HepG2 (cell line): Measurements from ENCODE around the gene LECT2. TPM values are rescaled to one million over a fixed set of nuclear protein-coding genes. Genes with fewer than 3 reads are reported as not detected.

ENCODE experiments used
- ATAC-seq: fragments of 200-7000 bp; cut with Tn5 transposase; 3 replicates; pipeline ENCODE4 v1.9.1; 2020; ENCODE audit warnings: mild to moderate bottlenecking, moderate library complexity
- BruUV-seq: library from RNA; stranded (reverse); fragments of 400-500 nt; replicated peaks from 2 replicates; lab custom pipeline; 2021; lab: Mats Ljungman, UMichigan
- CTCF ChIA-PET: fragments of 300-600 bp; formaldehyde crosslinking; extraction: SDS; loops from one replicate; lab custom pipeline; 2021; ENCODE audit warnings: low total read pairs, inconsistent platforms, low intra/inter-chr PET ratio; lab: Yijun Ruan, JAX
- POLR2A ChIA-PET: fragments of 350-600 bp; sonication (Branson Sonifier 250); formaldehyde crosslinking; loops from one replicate; lab custom pipeline; 2020; ENCODE audit warnings: antibody characterized with exemption, inconsistent platforms; lab: Yijun Ruan, JAX
- DNase-seq: peaks from one replicate; pipeline ENCODE4 v3.0.0-alpha.2; 2015; ENCODE audit warnings: low spot score
- FAIRE-seq: peaks from 3 replicates; lab custom pipeline; 2011; peaks lifted over from hg19 to GRCh38; lab: Jason Lieb, UNC
- H2AFZ ChIP-seq: one replicate; pipeline ENCODE4 v1.6.1; 2011; ENCODE audit warnings: low read length, inconsistent platforms
- H3K27ac ChIP-seq: fragments of 300-600 bp; 3 replicates; pipeline ENCODE4 v1.8.0; 2011; ENCODE audit warnings: mixed run types, mild to moderate bottlenecking, mixed read lengths, low read length, inconsistent platforms; ENCODE audit not compliant: insufficient read depth; ENCODE audit errors: extremely low read length
- H3K27me3 ChIP-seq, 2 experiments: fragments of 200-600 bp in 1 of 2; 2 replicates in 1 of 2; 3 replicates in 1 of 2; pipeline versions ENCODE4 v1.6.0 to v1.8.0; 2011; ENCODE audit warnings: low read length in 2 of 2, mild to moderate bottlenecking in 2 of 2, moderate library complexity in 2 of 2, inconsistent platforms in 1 of 2; ENCODE audit not compliant: insufficient read depth in 2 of 2, control insufficient read depth in 1 of 2
- H3K36me3 ChIP-seq, 2 experiments: fragments of 200-600 bp in 1 of 2; replicated peaks in 1 of 2; 2 replicates in 1 of 2; 3 replicates in 1 of 2; pipeline versions ENCODE4 v1.5.1 to v1.8.0; 2011; ENCODE audit warnings: low read length in 2 of 2, inconsistent platforms in 1 of 2; ENCODE audit not compliant: insufficient read depth in 2 of 2, control insufficient read depth in 1 of 2
- H3K4me1 ChIP-seq: 2 replicates; pipeline ENCODE4 v1.5.1; 2012; ENCODE audit warnings: low read length, inconsistent platforms; ENCODE audit not compliant: insufficient read depth
- H3K4me2 ChIP-seq: 2 replicates; pipeline ENCODE4 v1.6.0; 2011; ENCODE audit warnings: low read depth, low read length, inconsistent platforms
- H3K4me3 ChIP-seq, 3 experiments: fragments of 200-600 bp in 1 of 3; sonication (generic), shearing (Covaris generic) in 1 of 3; replicated peaks in 1 of 3; 2 replicates each; pipeline ENCODE4 v1.5.1; 2011 to 2016; ENCODE audit warnings: low read length in 3 of 3, inconsistent platforms in 2 of 3, low read depth in 2 of 3, mild to moderate bottlenecking in 2 of 3, control low read depth in 1 of 3, mixed read lengths in 1 of 3; ENCODE audit not compliant: insufficient read depth in 1 of 3
- H3K79me2 ChIP-seq: one replicate; pipeline ENCODE4 v1.6.1; 2011; ENCODE audit warnings: low read length, inconsistent platforms; ENCODE audit not compliant: insufficient read depth
- H3K9ac ChIP-seq: 2 replicates; pipeline ENCODE4 v1.6.0; 2011; ENCODE audit warnings: mild to moderate bottlenecking, low read depth, low read length, inconsistent platforms; ENCODE audit not compliant: insufficient read depth
- H3K9me3 ChIP-seq: 2 replicates; pipeline ENCODE4 v1.5.1; 2012; ENCODE audit warnings: mild to moderate bottlenecking, low read length
- H4K20me1 ChIP-seq: 2 replicates; pipeline ENCODE4 v1.6.0; 2011; ENCODE audit warnings: inconsistent platforms, mild to moderate bottlenecking, low read length, moderate library complexity; ENCODE audit not compliant: insufficient read depth
- ATF3 ChIP-seq: sonication (generic); formaldehyde crosslinking; IDR thresholded peaks from 2 replicates; pipeline ENCODE4 v1.4.0; 2020; ENCODE audit warnings: missing genetic modification reagents
- GATA4 ChIP-seq: sonication (generic); IDR thresholded peaks from 2 replicates; pipeline ENCODE4 v1.6.1; 2016; ENCODE audit warnings: antibody characterized with exemption, low read depth, borderline replicate concordance
- KDM2A ChIP-seq: sonication (generic); formaldehyde crosslinking; IDR thresholded peaks from 2 replicates; pipeline ENCODE4 v1.4.0; 2020; ENCODE audit warnings: low read depth, missing genetic modification reagents, borderline replicate concordance
- SNAPC5 ChIP-seq: sonication (generic); formaldehyde crosslinking; IDR thresholded peaks from 2 replicates; pipeline ENCODE4 v1.8.1; 2023; ENCODE audit warnings: mild to moderate bottlenecking, missing genetic modification reagents, borderline replicate concordance
- SOX5 ChIP-seq: IDR thresholded peaks from 2 replicates; pipeline ENCODE4 v1.6.1; 2016; ENCODE audit warnings: borderline replicate concordance
- SP5 ChIP-seq: IDR thresholded peaks from 2 replicates; pipeline ENCODE4 v1.6.1; 2016; ENCODE audit warnings: low read depth, borderline replicate concordance
- SRSF1 ChIP-seq: fragments of 200-400 bp; formaldehyde crosslinking; optimal IDR thresholded peaks from 2 replicates; pipeline ENCODE3; 2017; ENCODE audit warnings: mild to moderate bottlenecking, low read depth, low read length, moderate library complexity
- XBP1 ChIP-seq: sonication (generic); formaldehyde crosslinking; IDR thresholded peaks from 2 replicates; pipeline ENCODE4 v1.5.0; 2020; ENCODE audit warnings: missing genetic modification reagents
- ZEB1 ChIP-seq: IDR thresholded peaks from 2 replicates; pipeline ENCODE4 v1.6.1; 2012; ENCODE audit warnings: mild to moderate bottlenecking, low read depth, inconsistent platforms; ENCODE audit not compliant: insufficient replicate concordance
- ZGPAT ChIP-seq: IDR thresholded peaks from 2 replicates; pipeline ENCODE4 v1.6.1; 2016; ENCODE audit warnings: mild to moderate bottlenecking
- ZKSCAN1 ChIP-seq: fragments of 150-350 bp; IDR thresholded peaks from 2 replicates; pipeline ENCODE4 v1.6.1; 2014; ENCODE audit warnings: low read length
- ZNF264 ChIP-seq: sonication (generic); formaldehyde crosslinking; IDR thresholded peaks from 2 replicates; pipeline ENCODE4 v1.4.0; 2020; ENCODE audit warnings: missing genetic modification reagents
- WGBS: methylation state at CpG from one replicate; pipeline ENCODE4 v1.1.6; 2017; ENCODE audit warnings: low lambda C conversion rate; 5-methylcytosine and 5-hydroxymethylcytosine counted together
- in situ Hi-C: cut with HindIII; loops from 2 replicates; pipeline ENCODE4 v1.10.0; 2017; ENCODE audit warnings: low pct_unique_long_range_greater_than_20kb; ENCODE audit not compliant: extremely low pct_ligation_motif_present
- intact Hi-C: fragments of 100-400 bp; cut with micrococcal nuclease; formaldehyde crosslinking; loops from one replicate; pipeline ENCODE4 v1.10.0; 2022; ENCODE audit not compliant: unreplicated experiment
- polyA plus RNA-seq, 8 experiments: library from polyadenylated mRNA; depleted of rRNA in 3 of 8; stranded (reverse) in 7 of 8; unstranded in 1 of 8; fragments of >200 nt; fragmentation: Illumina TruSeq in 4 of 8; extraction: Trizol in 4 of 8; gene quantifications; 2 replicates each; pipeline versions ENCODE4 v1.2.1 to v1.2.3, GENCODE V29; 2011 to 2016; ENCODE audit warnings: low read depth in 4 of 8, missing spikeins in 1 of 8, mixed read lengths in 1 of 8; ENCODE audit not compliant: insufficient read depth in 1 of 8
- total RNA-seq, 5 experiments: library from RNA; depleted of rRNA; stranded (reverse); fragments of >200 nt; fragmentation: Illumina TruSeq; extraction: Trizol; gene quantifications; 2 replicates each; pipeline ENCODE4 v1.2.3, GENCODE V29; 2016; ENCODE audit warnings: low read depth in 1 of 5
- TF ChIP-seq, protein P1 (sequence below): sonication (generic); formaldehyde crosslinking; conservative IDR thresholded peaks from 2 replicates; pipeline ENCODE4 v1.8.0; 2022; ENCODE audit warnings: low read depth, missing genetic modification reagents
- TF ChIP-seq, protein P2 (sequence below): sonication (generic); formaldehyde crosslinking; conservative IDR thresholded peaks from 2 replicates; pipeline ENCODE4 v1.8.0; 2022; ENCODE audit warnings: mild to moderate bottlenecking, moderate library complexity, missing genetic modification reagents
- TF ChIP-seq, protein P3 (sequence below): sonication (generic); formaldehyde crosslinking; IDR thresholded peaks from 2 replicates; pipeline ENCODE4 v1.4.0; 2020; ENCODE audit warnings: missing genetic modification reagents

The LECT2 gene
- total and polyA plus RNA-seq, 2 of the 13 experiments (the other 11 are each of a cell fraction or from before 2014, with no cell fraction given): not detected

DNA sequence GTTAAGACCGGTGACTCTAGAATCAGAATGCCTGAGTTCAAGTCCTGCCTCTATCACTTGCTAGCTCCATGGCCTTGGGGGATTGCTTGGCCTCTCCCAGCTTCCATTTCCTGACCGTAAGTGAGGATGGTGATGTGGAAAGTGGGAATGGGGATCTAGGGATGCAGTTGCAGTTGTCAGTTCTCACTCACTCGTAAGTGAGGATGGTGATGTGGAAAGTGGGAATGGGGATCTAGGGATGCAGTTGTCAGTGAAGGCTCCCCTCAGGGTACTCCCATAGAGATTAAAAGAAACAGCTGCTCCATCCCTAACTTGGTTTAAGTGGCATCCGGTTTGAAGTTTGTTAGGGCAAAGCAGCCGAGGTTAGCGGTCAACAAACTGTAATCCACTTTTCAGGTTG is 56.1 kb downstream of the LECT2 start:
- 43% methylated on average over 6 of the region's 6 CpGs for WGBS
- Histone ChIP-seq H3K4me1 (peaks cover 16% of the 10 kb centered on the region), H3K27me3 (peaks cover 0 to 19% of the 10 kb centered on the region in 2 experiments; a peak in 2 of 5 replicates), H3K9ac (no peak overlapping the region), H3K36me3 (no peaks in the 10 kb centered on the region), H3K9me3 (no peaks in the 10 kb centered on the region), H3K4me2 (no peak overlapping the region), H4K20me1 (no peaks in the 10 kb centered on the region), H2AFZ (no peak overlapping the region), H3K27ac (no peak overlapping the region), H3K79me2 (no peaks in the 10 kb centered on the region), H3K4me3 (no peak overlapping the region)
- in situ Hi-C loops (no loop called here), intact Hi-C loops (no loop called here)
- BruUV-seq: no TSS peak
- ChIA-PET POLR2A (no interaction called here), CTCF (no interaction called here)
- DNase-seq (no peak), ATAC-seq (no peak), FAIRE-seq (no peak)
- TF ChIP-seq ZGPAT (CRISPR knock-in tag): no peak
- no peak for TF ChIP-seq ZNF264 (CRISPR knock-in tag)
- no peak for TF ChIP-seq SRSF1
- TF ChIP-seq ATF3 (CRISPR knock-in tag): no peak
- TF ChIP-seq, protein P1, sequence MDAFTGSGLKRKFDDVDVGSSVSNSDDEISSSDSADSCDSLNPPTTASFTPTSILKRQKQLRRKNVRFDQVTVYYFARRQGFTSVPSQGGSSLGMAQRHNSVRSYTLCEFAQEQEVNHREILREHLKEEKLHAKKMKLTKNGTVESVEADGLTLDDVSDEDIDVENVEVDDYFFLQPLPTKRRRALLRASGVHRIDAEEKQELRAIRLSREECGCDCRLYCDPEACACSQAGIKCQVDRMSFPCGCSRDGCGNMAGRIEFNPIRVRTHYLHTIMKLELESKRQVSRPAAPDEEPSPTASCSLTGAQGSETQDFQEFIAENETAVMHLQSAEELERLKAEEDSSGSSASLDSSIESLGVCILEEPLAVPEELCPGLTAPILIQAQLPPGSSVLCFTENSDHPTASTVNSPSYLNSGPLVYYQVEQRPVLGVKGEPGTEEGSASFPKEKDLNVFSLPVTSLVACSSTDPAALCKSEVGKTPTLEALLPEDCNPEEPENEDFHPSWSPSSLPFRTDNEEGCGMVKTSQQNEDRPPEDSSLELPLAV: no peak
- TF ChIP-seq SOX5 (CRISPR knock-in tag): no peak
- no peak for TF ChIP-seq ZKSCAN1
- TF ChIP-seq SP5 (CRISPR knock-in tag): no peak
- no peak for TF ChIP-seq XBP1 (CRISPR knock-in tag)
- TF ChIP-seq, protein P2, sequence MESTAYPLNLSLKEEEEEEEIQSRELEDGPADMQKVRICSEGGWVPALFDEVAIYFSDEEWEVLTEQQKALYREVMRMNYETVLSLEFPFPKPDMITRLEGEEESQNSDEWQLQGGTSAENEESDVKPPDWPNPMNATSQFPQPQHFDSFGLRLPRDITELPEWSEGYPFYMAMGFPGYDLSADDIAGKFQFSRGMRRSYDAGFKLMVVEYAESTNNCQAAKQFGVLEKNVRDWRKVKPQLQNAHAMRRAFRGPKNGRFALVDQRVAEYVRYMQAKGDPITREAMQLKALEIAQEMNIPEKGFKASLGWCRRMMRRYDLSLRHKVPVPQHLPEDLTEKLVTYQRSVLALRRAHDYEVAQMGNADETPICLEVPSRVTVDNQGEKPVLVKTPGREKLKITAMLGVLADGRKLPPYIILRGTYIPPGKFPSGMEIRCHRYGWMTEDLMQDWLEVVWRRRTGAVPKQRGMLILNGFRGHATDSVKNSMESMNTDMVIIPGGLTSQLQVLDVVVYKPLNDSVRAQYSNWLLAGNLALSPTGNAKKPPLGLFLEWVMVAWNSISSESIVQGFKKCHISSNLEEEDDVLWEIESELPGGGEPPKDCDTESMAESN: no peak
- no peak for TF ChIP-seq SNAPC5 (CRISPR knock-in tag)
- TF ChIP-seq, protein P3, sequence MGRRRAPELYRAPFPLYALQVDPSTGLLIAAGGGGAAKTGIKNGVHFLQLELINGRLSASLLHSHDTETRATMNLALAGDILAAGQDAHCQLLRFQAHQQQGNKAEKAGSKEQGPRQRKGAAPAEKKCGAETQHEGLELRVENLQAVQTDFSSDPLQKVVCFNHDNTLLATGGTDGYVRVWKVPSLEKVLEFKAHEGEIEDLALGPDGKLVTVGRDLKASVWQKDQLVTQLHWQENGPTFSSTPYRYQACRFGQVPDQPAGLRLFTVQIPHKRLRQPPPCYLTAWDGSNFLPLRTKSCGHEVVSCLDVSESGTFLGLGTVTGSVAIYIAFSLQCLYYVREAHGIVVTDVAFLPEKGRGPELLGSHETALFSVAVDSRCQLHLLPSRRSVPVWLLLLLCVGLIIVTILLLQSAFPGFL (CRISPR knock-in tag): no peak
- no peak for TF ChIP-seq ZEB1
- no peak for TF ChIP-seq KDM2A (CRISPR knock-in tag)
- TF ChIP-seq GATA4: no peak
